ENCODE data around the gene PAPSS2.

DNA sequence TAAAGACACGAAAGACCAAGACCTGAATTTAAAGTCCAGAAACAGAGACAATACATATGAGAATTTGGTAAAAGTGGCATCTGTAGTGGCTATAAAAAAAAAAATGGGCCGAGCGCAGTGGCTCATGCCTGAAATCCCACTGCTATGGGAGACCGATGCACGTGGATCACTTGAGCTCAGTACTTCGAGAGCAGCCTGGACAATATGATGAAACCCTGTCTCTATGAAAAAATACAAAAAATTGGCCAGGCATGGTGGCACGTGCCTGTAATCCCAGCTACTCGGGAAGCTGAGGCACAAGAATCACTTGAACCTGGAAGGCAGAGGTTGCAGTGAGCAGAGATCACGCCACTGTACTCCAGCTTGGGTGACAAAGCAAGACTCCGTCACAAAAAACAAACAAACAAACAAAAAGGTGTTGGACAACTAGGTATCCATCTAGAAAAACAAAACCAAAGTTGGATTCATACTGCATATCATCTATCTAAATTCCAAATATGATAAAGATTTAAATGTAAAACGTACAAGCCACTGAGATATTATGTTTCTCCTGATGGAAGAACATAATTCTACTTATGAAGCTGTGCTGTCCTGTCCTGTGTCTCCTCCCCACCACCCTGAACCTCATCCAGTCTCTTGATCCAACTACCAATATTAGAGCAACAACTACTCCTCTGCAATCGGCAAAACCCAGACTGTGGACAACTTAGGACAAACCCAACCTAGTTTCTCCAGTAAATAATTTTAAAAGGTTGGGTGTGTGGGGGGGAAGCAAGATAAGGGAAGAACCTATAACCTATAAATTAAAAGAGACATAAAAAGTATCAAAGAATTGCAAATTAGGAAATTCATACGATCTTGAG is 104.6 kb downstream of the PAPSS2 start:
- TF ChIP-seq, protein P1, sequence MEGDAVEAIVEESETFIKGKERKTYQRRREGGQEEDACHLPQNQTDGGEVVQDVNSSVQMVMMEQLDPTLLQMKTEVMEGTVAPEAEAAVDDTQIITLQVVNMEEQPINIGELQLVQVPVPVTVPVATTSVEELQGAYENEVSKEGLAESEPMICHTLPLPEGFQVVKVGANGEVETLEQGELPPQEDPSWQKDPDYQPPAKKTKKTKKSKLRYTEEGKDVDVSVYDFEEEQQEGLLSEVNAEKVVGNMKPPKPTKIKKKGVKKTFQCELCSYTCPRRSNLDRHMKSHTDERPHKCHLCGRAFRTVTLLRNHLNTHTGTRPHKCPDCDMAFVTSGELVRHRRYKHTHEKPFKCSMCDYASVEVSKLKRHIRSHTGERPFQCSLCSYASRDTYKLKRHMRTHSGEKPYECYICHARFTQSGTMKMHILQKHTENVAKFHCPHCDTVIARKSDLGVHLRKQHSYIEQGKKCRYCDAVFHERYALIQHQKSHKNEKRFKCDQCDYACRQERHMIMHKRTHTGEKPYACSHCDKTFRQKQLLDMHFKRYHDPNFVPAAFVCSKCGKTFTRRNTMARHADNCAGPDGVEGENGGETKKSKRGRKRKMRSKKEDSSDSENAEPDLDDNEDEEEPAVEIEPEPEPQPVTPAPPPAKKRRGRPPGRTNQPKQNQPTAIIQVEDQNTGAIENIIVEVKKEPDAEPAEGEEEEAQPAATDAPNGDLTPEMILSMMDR (IDR thresholded peaks at IDR 0.05; ENCODE audit: low read depth, low read length, missing input control): no peak
- no peak for TF ChIP-seq FOXA1 (IDR thresholded peaks at IDR 0.05)
- no peak for TF ChIP-seq RXRA (IDR thresholded peaks at IDR 0.05)
- TF ChIP-seq TAF1 (conservative IDR thresholded peaks at IDR 0.05): no peak
- TF ChIP-seq EGR1 (IDR thresholded peaks at IDR 0.05; ENCODE audit: low read depth in 2 of 2): no peak
- TF ChIP-seq, protein P2, sequence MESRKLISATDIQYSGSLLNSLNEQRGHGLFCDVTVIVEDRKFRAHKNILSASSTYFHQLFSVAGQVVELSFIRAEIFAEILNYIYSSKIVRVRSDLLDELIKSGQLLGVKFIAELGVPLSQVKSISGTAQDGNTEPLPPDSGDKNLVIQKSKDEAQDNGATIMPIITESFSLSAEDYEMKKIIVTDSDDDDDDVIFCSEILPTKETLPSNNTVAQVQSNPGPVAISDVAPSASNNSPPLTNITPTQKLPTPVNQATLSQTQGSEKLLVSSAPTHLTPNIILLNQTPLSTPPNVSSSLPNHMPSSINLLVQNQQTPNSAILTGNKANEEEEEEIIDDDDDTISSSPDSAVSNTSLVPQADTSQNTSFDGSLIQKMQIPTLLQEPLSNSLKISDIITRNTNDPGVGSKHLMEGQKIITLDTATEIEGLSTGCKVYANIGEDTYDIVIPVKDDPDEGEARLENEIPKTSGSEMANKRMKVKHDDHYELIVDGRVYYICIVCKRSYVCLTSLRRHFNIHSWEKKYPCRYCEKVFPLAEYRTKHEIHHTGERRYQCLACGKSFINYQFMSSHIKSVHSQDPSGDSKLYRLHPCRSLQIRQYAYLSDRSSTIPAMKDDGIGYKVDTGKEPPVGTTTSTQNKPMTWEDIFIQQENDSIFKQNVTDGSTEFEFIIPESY (IDR thresholded peaks at IDR 0.05): no peak
- TF ChIP-seq, protein P3, sequence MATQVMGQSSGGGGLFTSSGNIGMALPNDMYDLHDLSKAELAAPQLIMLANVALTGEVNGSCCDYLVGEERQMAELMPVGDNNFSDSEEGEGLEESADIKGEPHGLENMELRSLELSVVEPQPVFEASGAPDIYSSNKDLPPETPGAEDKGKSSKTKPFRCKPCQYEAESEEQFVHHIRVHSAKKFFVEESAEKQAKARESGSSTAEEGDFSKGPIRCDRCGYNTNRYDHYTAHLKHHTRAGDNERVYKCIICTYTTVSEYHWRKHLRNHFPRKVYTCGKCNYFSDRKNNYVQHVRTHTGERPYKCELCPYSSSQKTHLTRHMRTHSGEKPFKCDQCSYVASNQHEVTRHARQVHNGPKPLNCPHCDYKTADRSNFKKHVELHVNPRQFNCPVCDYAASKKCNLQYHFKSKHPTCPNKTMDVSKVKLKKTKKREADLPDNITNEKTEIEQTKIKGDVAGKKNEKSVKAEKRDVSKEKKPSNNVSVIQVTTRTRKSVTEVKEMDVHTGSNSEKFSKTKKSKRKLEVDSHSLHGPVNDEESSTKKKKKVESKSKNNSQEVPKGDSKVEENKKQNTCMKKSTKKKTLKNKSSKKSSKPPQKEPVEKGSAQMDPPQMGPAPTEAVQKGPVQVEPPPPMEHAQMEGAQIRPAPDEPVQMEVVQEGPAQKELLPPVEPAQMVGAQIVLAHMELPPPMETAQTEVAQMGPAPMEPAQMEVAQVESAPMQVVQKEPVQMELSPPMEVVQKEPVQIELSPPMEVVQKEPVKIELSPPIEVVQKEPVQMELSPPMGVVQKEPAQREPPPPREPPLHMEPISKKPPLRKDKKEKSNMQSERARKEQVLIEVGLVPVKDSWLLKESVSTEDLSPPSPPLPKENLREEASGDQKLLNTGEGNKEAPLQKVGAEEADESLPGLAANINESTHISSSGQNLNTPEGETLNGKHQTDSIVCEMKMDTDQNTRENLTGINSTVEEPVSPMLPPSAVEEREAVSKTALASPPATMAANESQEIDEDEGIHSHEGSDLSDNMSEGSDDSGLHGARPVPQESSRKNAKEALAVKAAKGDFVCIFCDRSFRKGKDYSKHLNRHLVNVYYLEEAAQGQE (IDR thresholded peaks at IDR 0.05): no peak
- no peak for TF ChIP-seq JUND (IDR thresholded peaks at IDR 0.05)
- TF ChIP-seq, protein P4, sequence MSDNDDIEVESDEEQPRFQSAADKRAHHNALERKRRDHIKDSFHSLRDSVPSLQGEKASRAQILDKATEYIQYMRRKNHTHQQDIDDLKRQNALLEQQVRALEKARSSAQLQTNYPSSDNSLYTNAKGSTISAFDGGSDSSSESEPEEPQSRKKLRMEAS (IDR thresholded peaks at IDR 0.05): no peak
- TF ChIP-seq, protein P5, sequence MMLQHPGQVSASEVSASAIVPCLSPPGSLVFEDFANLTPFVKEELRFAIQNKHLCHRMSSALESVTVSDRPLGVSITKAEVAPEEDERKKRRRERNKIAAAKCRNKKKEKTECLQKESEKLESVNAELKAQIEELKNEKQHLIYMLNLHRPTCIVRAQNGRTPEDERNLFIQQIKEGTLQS (IDR thresholded peaks at IDR 0.05): no peak
- no peak for TF ChIP-seq RAD21 (IDR thresholded peaks at IDR 0.05)
- no peak for TF ChIP-seq GABPA (IDR thresholded peaks at IDR 0.05 in 1 of 2, conservative IDR thresholded peaks at IDR 0.05 in 1 of 2)
- TF ChIP-seq YY1 (IDR thresholded peaks at IDR 0.05): no peak

Data from liver (tissue), 3 donors.